DMS114 treated with DMSO at 0.1 percent for 48 hours (cell line): ENCODE measurements around the gene RAB7B.

Experiments used
- DNase-seq: peaks from one replicate; lab custom pipeline; 2025; ENCODE audit not compliant: unreplicated experiment; lab: John Stamatoyannopoulos, UW

The RAB7B gene

GRCh38 chr1:205950826-205951549 is 52.2 kb downstream of the RAB7B start:
- no peak for DNase-seq

- DNase-seq: no peak
These were observed 52.9 kb downstream of the RAB7B start for GRCh38 chr1:205950280-205950679.

- no peak for DNase-seq
These were observed 53.4 kb downstream of the RAB7B start for GRCh38 chr1:205949753-205950152.

GRCh38 chr1:205948886-205949285 is 54.3 kb downstream of the RAB7B start:
- no peak for DNase-seq

- DNase-seq: no peak
These were observed 55.2 kb downstream of the RAB7B start for GRCh38 chr1:205948039-205948438.

GRCh38 chr1:205947024-205947423 is 56.2 kb downstream of the RAB7B start:
- no peak for DNase-seq

- no peak for DNase-seq
These were observed 58.1 kb downstream of the RAB7B start for GRCh38 chr1:205945069-205945468.

GRCh38 chr1:205944525-205944924 is 58.7 kb downstream of the RAB7B start:
- DNase-seq: no peak

GRCh38 chr1:205943245-205943644 is 60.0 kb downstream of the RAB7B start, which contains the start of gene SLC26A9:
SLC26A9 (minus strand) TSS chr1:205943456; CDS start chr1:205935820, 7,636 bp downstream.
- DNase-seq: no peak

- DNase-seq: no peak
These were observed 60.5 kb downstream of the RAB7B start for GRCh38 chr1:205942631-205943159.

- no peak for DNase-seq
These were observed 62.5 kb downstream of the RAB7B start for GRCh38 chr1:205940710-205941109.

GRCh38 chr1:205939690-205940330 is 63.4 kb downstream of the RAB7B start:
- DNase-seq: no peak

GRCh38 chr1:205938682-205939081 is 64.5 kb downstream of the RAB7B start:
- no peak for DNase-seq

GRCh38 chr1:205936846-205937586 is 66.2 kb downstream of the RAB7B start:
- no peak for DNase-seq

GRCh38 chr1:205936311-205936710 is 66.9 kb downstream of the RAB7B start:
- no peak for DNase-seq

GRCh38 chr1:205935869-205936268 is 67.3 kb downstream of the RAB7B start:
- no peak for DNase-seq

GRCh38 chr1:205934788-205935187 is 68.4 kb downstream of the RAB7B start:
- no peak for DNase-seq

- no peak for DNase-seq
These were observed 69.2 kb downstream of the RAB7B start for GRCh38 chr1:205933671-205934618.

GRCh38 chr1:205932776-205933175 is 70.4 kb downstream of the RAB7B start:
- DNase-seq: no peak

GRCh38 chr1:205930799-205931281 is 72.4 kb downstream of the RAB7B start:
- no peak for DNase-seq
